HG03457 (cell line): ENCODE results near the gene CARD9.

ENCODE experiments used
- ATAC-seq: cut with Tn5 transposase; IDR thresholded peaks from one replicate; pipeline ENCODE4 v1.9.1; 2021; ENCODE audit warnings: moderate number of reproducible peaks; ENCODE audit not compliant: unreplicated experiment

The CARD9 gene

GRCh38 chr9:136337416-136338395 is 35.8 kb downstream of the CARD9 start:
- no peak for ATAC-seq

GRCh38 chr9:136336881-136337280 is 36.6 kb downstream of the CARD9 start:
- no peak for ATAC-seq

- no peak for ATAC-seq
Measured at GRCh38 chr9:136336156-136336870, 37.2 kb downstream of the CARD9 start.

- ATAC-seq = no peak
Measured at GRCh38 chr9:136335296-136336155, 37.9 kb downstream of the CARD9 start.

- no peak for ATAC-seq
Measured at GRCh38 chr9:136334541-136334940, 38.9 kb downstream of the CARD9 start.

GRCh38 chr9:136333486-136333885 is 40.0 kb downstream of the CARD9 start:
- ATAC-seq = no peak

- ATAC-seq = no peak
Measured at GRCh38 chr9:136333045-136333444, 40.4 kb downstream of the CARD9 start.

- ATAC-seq = no peak
Measured at GRCh38 chr9:136332482-136332983, 40.9 kb downstream of the CARD9 start.

GRCh38 chr9:136331556-136332481 is 41.6 kb downstream of the CARD9 start:
- ATAC-seq = no peak

- no peak for ATAC-seq
Measured at GRCh38 chr9:136331030-136331429, 42.4 kb downstream of the CARD9 start.

GRCh38 chr9:136330406-136330990 is 43.0 kb downstream of the CARD9 start:
- no peak for ATAC-seq

- no peak for ATAC-seq
Measured at GRCh38 chr9:136329636-136330405, 43.6 kb downstream of the CARD9 start.

GRCh38 chr9:136329211-136329627 is 44.2 kb downstream of the CARD9 start:
- ATAC-seq = no peak

GRCh38 chr9:136328622-136329041 is 44.8 kb downstream of the CARD9 start:
- ATAC-seq = no peak

- no peak for ATAC-seq
Measured at GRCh38 chr9:136328011-136328621, 45.4 kb downstream of the CARD9 start.

- no peak for ATAC-seq
Measured at GRCh38 chr9:136327304-136327974, 46.0 kb downstream of the CARD9 start, which contains the start of gene GPSM1. GPSM1 (plus strand) TSS chr9:136327539; CDS start chr9:136327696, 157 bp downstream.

- no peak for ATAC-seq
Measured at GRCh38 chr9:136326761-136327303, 46.6 kb downstream of the CARD9 start.
